ENCODE measurements around the gene SMIM28.

Gene SMIM28

GRCh38 chr6:138429761-138430160 lies 52.1 kb downstream of the SMIM28 start:
- Histone ChIP-seq H3K36me3 (ENCODE audit: control insufficient read depth, insufficient read depth, low read length) (no peaks in the 10 kb centered on the region), H3K9me3 (ENCODE audit: control insufficient read depth, insufficient read depth, low read length) (no peaks in the 10 kb centered on the region), H3K4me3 (ENCODE audit: low read length) (no peak overlapping the region), H3K4me1 (ENCODE audit: control insufficient read depth, insufficient read depth, low read length) (no peaks in the 10 kb centered on the region), H3K27ac (ENCODE audit: low read length) (no peak overlapping the region), H3K27me3 (ENCODE audit: control insufficient read depth, insufficient read depth, low read length) (no peaks in the 10 kb centered on the region)
- no CpG with 5 or more reads among the region's 12 CpGs for WGBS (ENCODE audit: insufficient coverage, insufficient read length)
- no peak for DNase-seq (ENCODE audit: low read depth, low spot score)

GRCh38 chr6:138430361-138431145 lies 52.8 kb downstream of the SMIM28 start:
- no peak for DNase-seq (ENCODE audit: low read depth, low spot score)
- H3K27me3 ChIP-seq (ENCODE audit: control insufficient read depth, insufficient read depth, low read length): no peaks in the 10 kb centered on the region
- no peak overlapping the region for H3K4me3 ChIP-seq (ENCODE audit: low read length)
- no peak overlapping the region for H3K27ac ChIP-seq (ENCODE audit: low read length)
- H3K4me1 ChIP-seq (ENCODE audit: control insufficient read depth, insufficient read depth, low read length): no peaks in the 10 kb centered on the region
- H3K36me3 ChIP-seq (ENCODE audit: control insufficient read depth, insufficient read depth, low read length): no peaks in the 10 kb centered on the region
- no CpG with 5 or more reads among the region's 29 CpGs for WGBS (ENCODE audit: insufficient coverage, insufficient read length)
- H3K9me3 ChIP-seq (ENCODE audit: control insufficient read depth, insufficient read depth, low read length): no peaks in the 10 kb centered on the region

- H3K4me1 ChIP-seq (ENCODE audit: control insufficient read depth, insufficient read depth, low read length): no peaks in the 10 kb centered on the region
- H3K36me3 ChIP-seq (ENCODE audit: control insufficient read depth, insufficient read depth, low read length): no peaks in the 10 kb centered on the region
- H3K27me3 ChIP-seq (ENCODE audit: control insufficient read depth, insufficient read depth, low read length): no peaks in the 10 kb centered on the region
- H3K9me3 ChIP-seq (ENCODE audit: control insufficient read depth, insufficient read depth, low read length): no peaks in the 10 kb centered on the region
- no peak overlapping the region for H3K4me3 ChIP-seq (ENCODE audit: low read length)
- no CpG with 5 or more reads among the region's 19 CpGs for WGBS (ENCODE audit: insufficient coverage, insufficient read length)
- H3K27ac ChIP-seq (ENCODE audit: low read length): no peak overlapping the region
- DNase-seq (ENCODE audit: low read depth, low spot score): no peak
Measured at GRCh38 chr6:138431256-138432062, 53.8 kb downstream of the SMIM28 start.

GRCh38 chr6:138432063-138432356 lies 54.3 kb downstream of the SMIM28 start:
- no peak for DNase-seq (ENCODE audit: low read depth, low spot score)
- no peaks in the 10 kb centered on the region for H3K27me3 ChIP-seq (ENCODE audit: control insufficient read depth, insufficient read depth, low read length)
- no peaks in the 10 kb centered on the region for H3K9me3 ChIP-seq (ENCODE audit: control insufficient read depth, insufficient read depth, low read length)
- no peak overlapping the region for H3K27ac ChIP-seq (ENCODE audit: low read length)
- H3K4me3 ChIP-seq (ENCODE audit: low read length): no peak overlapping the region
- no peaks in the 10 kb centered on the region for H3K4me1 ChIP-seq (ENCODE audit: control insufficient read depth, insufficient read depth, low read length)
- no peaks in the 10 kb centered on the region for H3K36me3 ChIP-seq (ENCODE audit: control insufficient read depth, insufficient read depth, low read length)
- WGBS (ENCODE audit: insufficient coverage, insufficient read length): no CpG with 5 or more reads among the region's 11 CpGs

Measured in iPS DF 6.9 (cell line).